Activated naive CD4-positive, alpha-beta T cell treated with anti-CD3 and anti-CD28 coated beads, Interleukin-2, amount 50 U/mL, for 16 hours (primary cell): ENCODE results near the gene KIF6.

Experiments
- DNase-seq: peaks from one replicate; pipeline ENCODE4 v3.0.0-alpha.2; 2020

The KIF6 gene

GRCh38 chr6:39407446-39407993 lies 317.7 kb downstream of the KIF6 start:
- DNase-seq, result no peak

GRCh38 chr6:39404312-39404711 lies 320.9 kb downstream of the KIF6 start:
- no peak for DNase-seq

GRCh38 chr6:39403304-39403703 lies 321.9 kb downstream of the KIF6 start:
- DNase-seq, result no peak

- no peak for DNase-seq
These were observed 322.9 kb downstream of the KIF6 start for GRCh38 chr6:39402239-39402751.

DNA sequence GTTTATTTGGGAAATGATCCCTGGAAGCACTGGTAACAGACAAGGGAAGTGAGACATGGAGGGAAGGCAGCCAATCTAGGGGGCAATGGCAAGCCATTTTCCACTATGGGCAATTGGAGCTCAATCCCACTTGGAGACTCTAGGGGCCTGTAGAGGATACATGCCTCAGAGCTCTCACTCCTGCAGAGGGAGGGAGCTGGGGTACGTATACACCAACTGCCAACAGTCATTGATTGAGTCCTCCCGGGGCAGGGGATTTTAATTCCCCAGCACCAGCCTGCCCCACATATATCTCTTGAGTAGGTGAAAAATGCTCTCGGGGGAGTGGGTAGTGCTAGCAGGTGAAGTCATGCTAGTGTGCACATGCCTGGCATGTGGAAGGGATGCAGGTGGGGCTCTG lies 323.8 kb downstream of the KIF6 start:
- no peak for DNase-seq

DNA sequence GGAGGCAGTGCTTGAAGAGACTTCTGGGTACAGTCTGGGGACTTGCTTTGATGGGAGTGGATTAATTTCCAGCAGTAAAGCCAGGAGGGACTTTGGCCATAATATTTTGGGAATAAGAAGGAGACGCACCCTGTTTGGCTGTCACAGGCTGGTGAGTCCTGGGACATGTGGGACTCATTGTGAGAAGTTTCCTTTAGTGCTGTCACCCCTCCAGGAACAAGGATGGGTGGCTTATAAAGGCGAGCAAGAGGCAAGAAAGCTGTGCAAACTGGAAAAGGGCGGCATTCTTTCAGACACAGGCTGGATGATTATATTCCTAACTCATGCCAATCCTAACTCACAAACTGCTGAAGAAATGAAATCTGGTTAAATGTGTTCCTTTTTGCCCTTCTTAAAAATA lies 325.2 kb downstream of the KIF6 start:
- no peak for DNase-seq

DNA sequence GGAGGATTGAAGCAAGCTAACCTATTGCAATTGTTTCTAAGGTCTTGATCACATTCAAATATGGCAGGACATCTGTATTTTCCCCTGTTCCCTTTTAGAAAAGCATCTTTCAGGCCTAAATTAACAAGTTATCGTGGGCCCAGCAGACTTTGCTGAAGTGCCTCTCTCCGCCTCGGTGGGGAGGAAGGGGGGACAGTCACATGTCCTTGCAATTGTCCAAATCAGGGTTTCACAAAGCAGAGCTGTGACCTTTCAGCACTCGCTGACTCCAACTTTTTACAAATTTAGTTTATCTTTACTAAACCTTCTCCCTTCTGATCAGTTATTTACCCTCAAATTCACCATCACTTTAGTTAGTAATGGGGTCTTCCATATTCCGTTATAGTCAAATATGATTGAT lies 328.4 kb downstream of the KIF6 start:
- no peak for DNase-seq

- DNase-seq, result no peak
These were observed 332.1 kb downstream of the KIF6 start for GRCh38 chr6:39393075-39393474.

- DNase-seq, result no peak
These were observed 334.0 kb downstream of the KIF6 start for GRCh38 chr6:39391182-39391581.

GRCh38 chr6:39389484-39389767 lies 335.8 kb downstream of the KIF6 start:
- no peak for DNase-seq

DNA sequence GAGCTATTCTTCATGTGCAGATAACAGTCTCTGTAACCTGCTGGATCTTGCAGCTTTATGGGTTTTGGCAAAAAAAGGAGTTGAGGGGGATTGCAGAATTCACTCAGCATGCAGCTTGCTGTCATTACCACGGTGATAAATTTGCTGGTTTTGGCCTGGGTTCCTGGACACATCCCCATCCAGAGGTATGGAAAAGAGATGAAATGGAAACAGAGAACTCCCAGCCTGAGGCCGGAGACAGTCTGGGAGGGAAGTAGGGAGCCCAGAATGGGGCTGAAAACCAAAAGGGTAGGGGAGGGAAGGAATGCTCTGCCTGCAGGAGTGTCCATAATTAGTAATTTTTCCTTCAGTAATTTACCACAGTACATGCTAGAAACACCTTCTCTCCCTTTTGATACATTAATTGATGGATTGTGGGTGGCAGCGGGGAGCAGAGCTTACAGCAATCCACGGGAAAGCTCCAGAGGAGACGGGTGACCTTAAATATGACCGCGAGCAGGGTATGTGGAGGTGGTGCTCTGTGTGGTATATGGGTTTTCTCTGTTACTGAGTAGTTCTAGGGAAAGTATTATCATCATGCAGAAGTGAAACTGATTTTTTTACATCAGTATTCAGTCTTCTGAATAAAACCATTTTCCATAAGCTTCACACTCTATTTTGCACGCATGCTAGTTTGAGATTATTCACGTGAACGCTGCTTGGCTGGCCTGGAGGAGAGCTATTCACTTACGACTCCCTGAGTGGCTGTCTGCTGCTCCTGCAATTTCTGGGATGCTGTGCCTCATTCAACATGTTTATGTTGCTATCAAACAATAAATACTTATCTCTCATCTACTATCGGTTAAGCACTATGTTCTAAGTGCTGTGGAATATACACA lies 336.4 kb downstream of the KIF6 start:
- DNase-seq, result no peak

DNA sequence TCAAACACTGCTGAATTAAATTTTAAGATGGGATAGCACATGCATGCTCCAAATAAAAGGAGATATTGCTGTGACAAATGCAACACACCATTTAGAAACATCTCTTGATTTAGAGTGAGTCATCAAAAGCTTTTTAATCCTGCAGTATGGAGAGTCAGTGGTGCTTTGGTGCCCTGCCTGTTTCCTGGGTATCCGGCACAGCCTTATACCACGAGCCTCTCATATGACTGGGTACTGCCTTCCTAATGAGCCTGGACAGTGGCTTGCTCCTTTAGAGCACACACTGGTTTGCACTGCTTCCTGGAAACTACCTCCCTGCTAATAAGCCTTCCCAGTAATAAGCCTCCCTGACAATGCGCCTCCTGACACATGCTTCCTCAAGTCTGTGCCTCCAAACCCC lies 337.4 kb downstream of the KIF6 start:
- no peak for DNase-seq

DNA sequence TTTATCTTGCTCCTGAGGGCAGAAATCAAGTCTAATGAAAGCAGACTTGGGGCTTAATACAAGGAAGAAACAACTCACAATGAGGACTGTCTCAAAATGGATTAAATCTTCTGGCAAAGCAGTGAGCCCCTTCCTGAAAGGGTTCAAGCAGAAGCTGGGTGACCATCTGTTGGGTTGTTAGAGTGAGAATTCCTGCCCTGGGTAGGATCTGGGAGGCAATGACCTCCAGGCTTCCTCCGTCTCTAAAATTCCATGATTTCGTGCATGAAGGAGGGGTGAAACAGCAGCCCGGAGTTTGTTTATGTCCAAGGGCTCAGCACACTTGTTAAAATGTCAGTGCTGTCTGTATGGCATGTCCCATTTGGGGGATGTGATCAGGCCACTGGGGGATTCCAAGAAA lies 338.7 kb downstream of the KIF6 start:
- DNase-seq, result no peak

DNA sequence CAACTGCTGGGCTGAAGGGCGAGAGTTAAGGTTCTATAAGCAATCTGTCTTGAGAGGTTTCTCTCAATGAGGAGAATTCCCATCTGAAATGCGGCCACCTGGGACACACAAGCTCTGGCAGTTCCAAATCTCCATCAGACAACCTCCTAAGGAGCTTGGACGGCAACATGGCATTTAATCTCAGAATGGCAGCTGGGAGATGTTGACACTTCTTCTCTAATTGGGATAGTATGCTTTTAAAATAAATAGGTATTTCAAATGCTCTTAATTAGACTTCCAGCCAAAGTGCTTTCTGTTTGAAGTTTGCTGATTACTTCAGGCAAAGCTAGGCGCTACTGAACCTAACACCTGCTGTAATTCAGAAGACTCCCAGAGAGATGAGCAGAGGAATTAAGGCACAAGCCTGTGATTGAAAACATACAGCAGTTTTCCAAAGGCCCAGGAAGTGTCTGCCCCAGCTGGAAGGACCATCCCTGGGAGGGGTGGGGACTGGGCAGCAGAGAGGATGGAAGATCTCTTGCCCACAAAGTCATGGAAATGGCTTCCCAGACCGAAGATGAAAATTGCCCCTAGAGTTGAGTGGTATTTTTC lies 343.6 kb downstream of the KIF6 start:
- no peak for DNase-seq

- no peak for DNase-seq
These were observed 344.2 kb downstream of the KIF6 start for GRCh38 chr6:39380837-39381549.

DNA sequence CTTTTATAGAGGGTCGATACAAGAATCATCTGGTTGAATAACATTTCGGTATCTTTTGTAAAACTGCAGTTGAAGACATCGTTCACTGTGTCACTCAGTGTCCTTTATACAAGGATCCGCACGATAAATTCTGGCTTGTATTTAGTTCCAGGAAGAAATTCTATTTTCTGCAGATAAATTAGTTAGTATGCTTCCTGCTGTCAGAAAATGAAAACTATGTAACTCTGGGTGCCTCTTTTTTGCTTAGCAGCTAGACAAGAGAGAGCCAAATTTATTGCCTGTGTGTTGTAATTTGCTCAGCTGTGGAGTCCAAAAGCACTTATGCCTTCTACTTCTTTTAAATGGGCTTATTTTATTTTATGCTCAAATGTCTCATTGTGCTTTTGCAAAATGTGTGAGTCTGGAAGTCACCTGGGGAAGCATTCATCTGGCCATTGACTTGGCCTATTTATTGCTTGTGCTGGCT lies 346.2 kb downstream of the KIF6 start:
- no peak for DNase-seq

DNA sequence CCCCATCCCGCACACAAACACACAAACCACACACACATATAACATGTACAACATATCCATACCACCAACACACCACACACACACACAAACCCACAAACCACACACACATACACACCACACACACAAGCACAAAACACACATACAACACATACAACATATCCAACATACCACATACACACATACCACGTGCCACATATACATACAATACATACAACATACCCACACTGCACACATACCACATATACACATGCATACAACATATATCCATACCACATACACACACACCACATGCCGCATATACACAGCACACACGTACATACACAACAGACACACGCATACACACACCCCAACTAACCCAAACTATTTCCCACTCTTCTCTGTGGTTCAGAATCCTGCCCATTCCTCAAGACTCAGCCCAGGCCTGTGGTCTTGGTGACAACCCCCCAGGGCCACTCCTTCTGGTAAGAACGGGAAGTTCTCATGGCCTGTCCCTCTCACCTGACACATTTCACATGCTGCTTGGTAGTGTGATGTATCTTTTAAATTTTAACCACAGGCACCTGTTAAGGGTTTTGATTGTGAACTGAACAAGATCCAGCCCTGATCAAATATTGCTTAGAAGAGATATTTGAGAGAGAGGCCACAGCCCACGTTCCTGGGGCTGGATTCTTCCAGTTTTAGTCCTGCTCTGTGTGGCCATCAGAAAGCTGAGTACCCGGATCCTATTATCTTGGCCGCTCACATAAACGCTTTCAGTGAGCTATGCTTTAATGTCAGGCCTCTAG lies 346.8 kb downstream of the KIF6 start:
- DNase-seq, result no peak

GRCh38 chr6:39377539-39377950 lies 347.7 kb downstream of the KIF6 start:
- no peak for DNase-seq

DNA sequence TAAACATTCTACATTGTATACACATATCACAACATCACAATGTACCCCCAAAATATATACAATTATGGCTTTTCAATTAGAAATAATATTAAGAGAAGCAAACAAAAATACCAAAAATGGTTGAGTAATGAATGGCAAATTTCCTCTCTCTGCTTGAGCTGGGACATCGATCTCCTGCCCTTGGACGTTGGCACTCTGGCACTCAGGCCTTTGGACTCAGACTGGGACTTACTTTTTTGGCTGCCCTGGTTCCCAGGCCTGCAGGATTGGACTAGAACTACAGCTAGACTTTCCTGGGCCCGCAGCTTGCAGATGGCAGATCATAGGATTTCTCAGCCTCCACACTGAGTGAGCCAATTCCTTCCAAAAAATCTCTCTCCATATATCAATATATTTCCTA lies 349.8 kb downstream of the KIF6 start:
- DNase-seq, result no peak

- DNase-seq, result no peak
These were observed 354.8 kb downstream of the KIF6 start for GRCh38 chr6:39370390-39370789.

DNA sequence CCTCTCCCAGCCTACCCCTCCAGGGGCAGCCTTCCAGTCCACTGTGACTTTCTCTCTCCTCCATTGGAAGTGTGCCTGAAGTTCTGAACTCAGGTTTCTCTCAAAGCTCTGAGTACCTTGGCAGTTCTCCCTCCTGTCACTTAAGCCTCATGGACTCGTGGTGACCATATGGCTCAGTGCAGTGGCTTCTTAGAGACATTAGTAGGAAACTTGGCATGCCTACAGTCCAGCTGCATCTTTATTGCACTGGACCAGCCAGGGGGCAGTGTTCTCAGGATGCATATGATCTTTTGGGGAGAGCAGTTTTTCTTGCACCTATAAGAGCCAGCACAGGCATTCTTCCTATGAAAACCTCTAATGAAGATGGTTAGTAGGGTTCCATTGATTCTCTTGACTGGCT lies 355.2 kb downstream of the KIF6 start:
- DNase-seq, result no peak

DNA sequence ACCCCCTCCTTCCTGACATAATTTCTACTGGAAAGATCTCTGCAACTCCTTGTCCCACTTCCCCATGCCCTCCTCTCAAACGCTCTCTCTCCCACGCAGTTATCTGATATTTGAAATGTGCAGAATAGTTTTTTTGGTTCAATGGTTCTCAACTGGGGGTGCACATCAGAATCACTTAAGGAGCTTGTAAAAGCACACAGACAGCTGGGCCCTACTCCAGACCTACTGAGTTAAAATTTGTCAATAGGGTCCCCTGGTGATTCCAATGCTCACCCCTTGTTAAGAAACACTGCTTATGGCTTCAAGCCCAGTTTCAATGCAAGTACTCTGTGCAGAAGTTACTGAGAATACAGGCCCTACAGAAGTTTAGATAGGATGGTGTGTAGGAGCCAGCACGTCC lies 357.5 kb downstream of the KIF6 start:
- DNase-seq, result no peak
